ENCODE results near the gene NUB1.

GRCh38 chr7:151371266-151371665, 29.7 kb downstream of the NUB1 start:
- TF ChIP-seq POLR2A (IDR thresholded peaks at IDR 0.05; ENCODE audit: low read depth) (no peak), CTCF (IDR thresholded peaks at IDR 0.05) (no peak)
